Stimulated activated CD4-positive, alpha-beta T cell treated with anti-CD3 and anti-CD28 coated beads, TNF-alpha, amount 100 ng/mL, for 24 hours (primary cell): ENCODE data around the gene CCR8.
"Not testable (repeated sequence)": the region's sequence is repeated elsewhere in the genome, so short reads cannot be mapped to it uniquely, and the experiment has no call there.

Source experiments
- DNase-seq, 3 experiments: peaks; one replicate each; pipeline ENCODE4 v3.0.0-alpha.2; 2020; ENCODE audit warnings: low read depth in 3 of 3

Gene CCR8

GRCh38 chr3:39349080-39349479, 19.6 kb downstream of the CCR8 start:
- DNase-seq = no peak

GRCh38 chr3:39350714-39351113, 21.2 kb downstream of the CCR8 start:
- no peak for DNase-seq

- DNase-seq = not testable (repeated sequence)
Measured at GRCh38 chr3:39351134-39351533, 21.6 kb downstream of the CCR8 start.

- not testable (repeated sequence) for DNase-seq
Measured at GRCh38 chr3:39353168-39353927, 23.8 kb downstream of the CCR8 start.

GRCh38 chr3:39358333-39358732, 28.8 kb downstream of the CCR8 start:
- no peak for DNase-seq

- peak in 1 of 3 experiments; percentile 29 for DNase-seq
Measured at GRCh38 chr3:39361252-39361927, 31.9 kb downstream of the CCR8 start.

GRCh38 chr3:39362192-39362591, 32.7 kb downstream of the CCR8 start:
- no peak for DNase-seq

GRCh38 chr3:39362812-39363211, 33.3 kb downstream of the CCR8 start:
- DNase-seq = no peak

GRCh38 chr3:39370450-39370849, 40.9 kb downstream of the CCR8 start:
- not testable (repeated sequence) for DNase-seq

- no peak for DNase-seq
Measured at GRCh38 chr3:39372833-39373232, 43.3 kb downstream of the CCR8 start.

- no peak for DNase-seq
Measured at GRCh38 chr3:39376959-39377634, 47.6 kb downstream of the CCR8 start.

GRCh38 chr3:39378088-39378487, 48.6 kb downstream of the CCR8 start:
- peak; percentile 25 to 45 (median 44) for DNase-seq

- DNase-seq = no peak
Measured at GRCh38 chr3:39378957-39379777, 49.7 kb downstream of the CCR8 start.

- no peak for DNase-seq
Measured at GRCh38 chr3:39379778-39380155, 50.3 kb downstream of the CCR8 start.

- DNase-seq = no peak
Measured at GRCh38 chr3:39381432-39381831, 51.9 kb downstream of the CCR8 start.
